C1 segment of cervical spinal cord (tissue), 14 donors: Measurements from ENCODE around the gene EFEMP2.

Experiments used
- DNase-seq, 14 donors: peaks; one replicate each; lab custom pipeline; 2025; lab: John Stamatoyannopoulos, UW

The EFEMP2 gene

DNA sequence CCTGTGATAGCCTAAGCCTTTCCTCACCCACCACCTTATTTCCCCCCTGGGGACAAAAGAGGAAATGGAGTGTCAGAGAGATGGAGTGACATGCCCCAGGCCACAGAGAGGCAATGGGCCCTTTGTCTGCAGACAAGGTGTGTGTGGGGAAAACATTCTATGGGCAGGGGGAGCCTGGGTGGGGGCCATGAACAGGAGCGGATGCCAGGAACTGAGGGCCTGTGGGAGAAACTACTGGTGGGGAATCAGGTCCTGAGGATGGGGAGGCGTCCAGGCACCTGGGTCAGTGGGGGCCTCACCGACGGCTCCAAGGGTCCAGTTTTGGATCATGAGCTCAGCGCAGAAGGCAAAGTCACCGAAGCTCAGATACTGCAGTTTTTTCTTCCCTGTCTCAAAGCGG, 12.6 kb upstream of the EFEMP2 start:
- DNase-seq: no peak

DNA sequence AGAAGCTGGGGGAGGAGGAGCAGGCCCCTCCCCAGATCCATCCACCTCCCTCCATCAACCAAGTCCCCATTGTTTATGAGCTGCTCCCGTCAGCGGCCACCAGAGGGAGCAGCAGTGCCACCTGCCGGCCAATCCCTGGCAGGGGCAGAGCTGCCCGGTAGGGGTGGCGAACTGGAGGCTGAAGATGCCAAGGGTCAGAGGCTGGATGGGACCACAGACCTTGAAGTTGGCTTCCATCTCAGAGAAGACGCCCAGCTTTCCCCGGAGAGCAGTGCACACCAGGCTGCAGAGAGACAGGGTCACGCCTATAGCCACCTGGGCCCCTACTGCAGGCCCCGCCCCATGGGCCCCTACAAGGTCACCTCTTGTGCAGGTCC, 12.1 kb upstream of the EFEMP2 start:
- DNase-seq: peak in 11 of 14 donors; percentile 26 to 83 (median 46)

DNA sequence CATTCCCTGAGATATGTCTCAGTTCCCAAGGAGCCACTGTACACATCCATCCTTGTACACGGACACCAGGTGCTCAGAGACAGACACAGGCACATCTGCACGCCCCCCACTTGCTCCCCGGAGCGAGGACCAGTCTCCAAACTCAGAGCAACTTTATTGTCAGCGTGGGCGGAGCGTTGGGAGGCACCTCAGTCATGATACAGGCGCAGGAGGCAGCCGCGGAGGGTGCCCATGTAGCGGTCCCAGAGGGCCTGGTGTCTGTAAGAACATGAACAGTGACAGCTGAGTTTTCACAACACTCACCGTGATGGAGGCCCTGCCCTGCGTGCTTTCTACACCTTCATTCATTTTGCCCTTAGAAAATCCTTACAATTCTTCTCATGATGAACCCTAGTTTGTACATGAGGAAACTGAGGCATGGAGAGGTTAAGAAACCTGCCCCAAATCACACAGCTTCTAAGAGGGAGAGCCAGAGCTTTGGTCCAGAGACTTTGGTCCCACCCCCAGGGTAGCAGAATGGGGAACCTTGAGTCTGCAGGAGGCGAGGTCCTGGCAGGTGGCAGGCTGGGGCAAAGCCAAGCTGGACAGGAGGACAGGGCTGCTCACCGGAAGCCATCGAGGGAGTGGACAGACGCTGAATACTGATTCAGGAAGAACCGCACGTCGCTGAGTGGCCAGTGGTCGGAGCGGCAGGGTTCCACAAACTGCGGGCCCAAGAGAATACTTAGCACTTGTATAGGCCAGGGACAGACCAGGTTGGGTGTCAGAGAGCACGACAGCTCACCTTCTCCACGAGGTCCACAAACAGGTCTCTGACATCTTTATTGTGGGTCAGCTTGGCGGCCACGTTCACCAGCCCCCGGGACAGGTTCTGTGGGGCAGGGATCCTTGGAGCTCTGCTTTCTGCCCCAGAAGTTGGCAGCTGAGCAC, 11.5 kb upstream of the EFEMP2 start:
- no peak for DNase-seq

DNA sequence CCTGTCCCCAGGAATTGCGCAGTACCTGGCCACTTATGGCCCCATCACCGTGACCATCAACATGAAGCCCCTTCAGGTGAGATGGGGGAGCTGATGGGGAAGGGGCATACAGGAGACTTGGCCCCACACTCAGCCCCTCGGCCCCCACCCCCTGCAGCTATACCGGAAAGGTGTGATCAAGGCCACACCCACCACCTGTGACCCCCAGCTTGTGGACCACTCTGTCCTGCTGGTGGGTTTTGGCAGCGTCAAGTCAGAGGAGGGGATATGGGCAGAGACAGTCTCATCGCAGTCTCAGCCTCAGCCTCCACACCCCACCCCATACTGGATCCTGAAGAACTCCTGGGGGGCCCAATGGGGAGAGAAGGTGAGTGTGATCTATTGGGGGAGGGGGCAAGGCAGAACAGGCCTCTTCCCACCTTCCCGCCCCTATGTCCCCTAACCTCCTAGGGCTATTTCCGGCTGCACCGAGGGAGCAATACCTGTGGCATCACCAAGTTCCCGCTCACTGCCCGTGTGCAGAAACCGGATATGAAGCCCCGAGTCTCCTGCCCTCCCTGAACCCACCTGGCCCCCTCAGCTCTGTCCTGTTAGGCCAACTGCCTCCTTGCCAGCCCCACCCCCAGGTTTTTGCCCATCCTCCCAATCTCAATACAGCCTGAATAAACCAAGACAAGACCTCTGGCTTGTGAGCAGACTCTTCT, 10.6 kb upstream of the EFEMP2 start:
- no peak for DNase-seq

DNA sequence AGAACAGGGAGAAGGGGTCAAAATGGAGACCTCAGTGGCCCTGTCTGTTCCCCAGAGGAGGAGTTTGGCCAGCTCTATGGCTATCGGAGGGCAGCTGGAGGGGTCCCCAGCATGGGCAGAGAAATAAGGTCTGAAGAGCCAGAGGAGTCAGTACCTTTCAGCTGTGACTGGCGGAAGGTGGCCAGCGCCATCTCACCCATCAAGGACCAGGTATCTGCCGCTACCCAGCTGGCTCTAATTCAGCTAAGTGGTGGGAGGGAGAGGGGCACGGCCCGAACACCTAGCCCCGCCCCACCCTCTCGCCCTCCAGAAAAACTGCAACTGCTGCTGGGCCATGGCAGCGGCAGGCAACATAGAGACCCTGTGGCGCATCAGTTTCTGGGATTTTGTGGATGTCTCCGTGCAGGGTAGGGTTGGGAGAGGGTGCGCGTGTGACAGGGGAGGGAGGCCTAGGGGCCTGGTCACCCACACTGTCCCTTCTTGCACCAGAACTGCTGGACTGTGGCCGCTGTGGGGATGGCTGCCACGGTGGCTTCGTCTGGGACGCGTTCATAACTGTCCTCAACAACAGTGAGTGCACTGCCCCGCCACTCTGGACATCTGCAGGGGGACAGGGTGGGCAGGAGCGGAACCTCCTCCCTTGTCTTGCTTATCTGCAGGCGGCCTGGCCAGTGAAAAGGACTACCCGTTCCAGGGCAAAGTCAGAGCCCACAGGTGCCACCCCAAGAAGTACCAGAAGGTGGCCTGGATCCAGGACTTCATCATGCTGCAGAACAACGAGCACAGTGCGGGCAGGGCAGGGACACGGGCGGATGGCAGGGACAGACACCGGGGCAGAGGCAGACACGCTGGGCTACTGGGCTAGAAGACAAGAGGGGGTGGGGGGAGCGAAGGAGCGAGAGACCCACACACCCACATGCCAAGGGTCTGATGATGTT, 9.8 kb upstream of the EFEMP2 start:
- DNase-seq: no peak

DNA sequence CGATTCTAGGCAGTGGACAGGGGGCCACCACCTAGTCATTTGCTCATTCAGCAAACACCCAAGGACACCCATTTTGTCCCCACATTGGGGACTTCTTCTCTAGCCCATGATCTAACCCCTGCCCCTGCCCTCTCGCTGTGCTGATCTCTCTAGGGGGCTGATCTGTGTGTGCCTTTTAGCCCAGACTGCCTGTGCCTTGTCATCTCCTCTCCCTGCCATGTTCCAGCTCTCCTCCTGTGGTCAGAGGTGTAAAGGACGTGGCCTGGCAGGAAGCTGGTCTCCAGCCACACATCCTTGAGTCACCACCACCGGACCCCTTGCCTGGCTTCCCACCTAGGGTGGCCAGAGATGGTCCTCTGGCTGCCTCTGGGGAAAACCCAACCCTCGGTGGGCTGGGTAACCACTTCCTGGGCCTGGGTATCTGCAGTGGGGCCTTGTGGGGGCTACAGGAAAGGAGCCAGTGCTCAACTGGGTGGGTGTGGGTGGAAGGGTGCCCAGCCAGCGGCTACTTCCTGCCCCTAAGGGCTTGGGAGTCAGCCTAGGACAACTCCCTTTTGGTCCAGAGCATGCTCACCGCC, 8.3 kb upstream of the EFEMP2 start:
- no peak for DNase-seq

DNA sequence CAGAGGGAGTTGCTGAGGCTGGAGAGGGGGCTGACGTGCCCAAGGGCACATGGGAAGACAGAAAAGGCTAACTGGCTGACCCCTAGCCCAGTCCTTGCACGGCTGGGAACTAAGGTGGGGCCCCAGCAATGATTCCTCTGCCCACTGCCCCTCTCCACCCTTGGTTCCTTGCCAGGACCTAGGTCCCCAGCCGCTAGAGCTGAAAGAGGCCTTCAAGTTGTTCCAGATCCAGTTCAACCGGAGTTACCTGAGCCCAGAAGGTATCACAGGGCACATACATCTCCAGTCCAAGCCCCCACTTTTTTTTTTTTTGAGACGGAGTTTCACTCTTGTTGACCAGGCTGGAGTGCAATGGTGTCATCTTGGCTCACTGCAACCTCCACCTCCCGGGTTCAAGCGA, 7.4 kb upstream of the EFEMP2 start:
- no peak for DNase-seq

DNA sequence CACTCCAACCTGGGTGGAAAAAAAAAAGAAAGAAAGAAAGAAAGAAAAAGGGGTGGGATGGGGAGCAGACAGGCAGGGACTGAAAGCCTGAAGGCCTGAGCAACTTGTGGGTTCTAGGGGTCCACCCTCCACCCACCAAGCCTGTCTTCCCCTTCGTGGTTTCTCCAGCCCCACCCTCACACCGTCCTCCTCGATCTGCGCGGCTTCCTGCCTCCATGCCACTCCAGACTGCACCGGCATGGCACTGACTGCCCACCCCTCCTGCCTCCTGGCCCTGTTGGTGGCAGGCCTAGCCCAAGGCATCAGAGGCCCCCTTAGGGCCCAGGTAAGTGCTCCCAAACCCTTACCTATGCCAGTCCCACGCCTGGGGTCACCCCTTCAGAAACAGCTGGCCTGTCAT, 7.0 kb upstream of the EFEMP2 start, which contains the start of gene CTSW:
CTSW (plus strand) TSS at position 221 of the 400 bp plus-strand sequence; CDS start at position 239, 18 bp downstream.
- no peak for DNase-seq

DNA sequence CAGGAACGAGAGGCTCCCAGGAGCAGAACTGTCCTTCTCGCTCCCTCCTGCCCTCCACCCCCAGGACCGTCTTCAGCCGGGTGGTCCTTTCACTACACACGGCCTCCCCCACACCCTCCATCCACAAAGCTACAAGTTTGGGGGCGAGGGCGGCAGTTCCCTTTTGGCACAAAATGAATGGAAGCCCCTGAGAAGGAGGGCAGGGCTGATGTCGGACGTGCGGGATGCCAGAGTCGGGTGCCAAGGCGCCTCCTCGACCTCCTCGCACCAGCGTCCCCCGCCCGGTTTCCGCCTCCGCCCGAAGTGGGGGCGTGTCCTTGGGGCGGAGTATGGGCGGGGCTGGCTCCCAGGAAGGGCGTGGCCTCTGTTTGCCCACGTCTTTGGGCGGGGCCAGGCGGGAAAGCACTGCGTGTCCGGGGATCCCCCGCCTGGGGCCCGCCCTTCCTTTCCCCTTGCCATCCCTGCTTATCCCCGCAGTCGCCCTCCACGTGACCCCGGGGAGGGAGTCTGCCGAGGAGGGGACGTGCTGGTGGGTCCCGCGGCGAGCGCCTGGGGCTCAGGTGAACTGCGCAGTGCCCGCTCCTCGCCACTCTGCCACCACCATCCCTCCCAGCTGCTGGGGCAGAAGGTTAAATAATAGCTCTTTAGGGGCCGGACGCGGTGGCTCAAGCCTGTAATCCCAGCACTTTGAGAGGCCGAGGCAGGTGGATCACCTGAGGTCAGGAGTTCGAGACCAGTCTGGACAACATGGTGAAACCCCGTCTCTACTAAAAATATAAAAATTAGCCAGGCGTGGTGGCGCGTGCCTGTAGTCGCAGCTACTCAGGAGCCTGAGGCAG, 937 bp upstream of the EFEMP2 start:
- DNase-seq: peak; percentile 29 to 94 (median 81)

DNA sequence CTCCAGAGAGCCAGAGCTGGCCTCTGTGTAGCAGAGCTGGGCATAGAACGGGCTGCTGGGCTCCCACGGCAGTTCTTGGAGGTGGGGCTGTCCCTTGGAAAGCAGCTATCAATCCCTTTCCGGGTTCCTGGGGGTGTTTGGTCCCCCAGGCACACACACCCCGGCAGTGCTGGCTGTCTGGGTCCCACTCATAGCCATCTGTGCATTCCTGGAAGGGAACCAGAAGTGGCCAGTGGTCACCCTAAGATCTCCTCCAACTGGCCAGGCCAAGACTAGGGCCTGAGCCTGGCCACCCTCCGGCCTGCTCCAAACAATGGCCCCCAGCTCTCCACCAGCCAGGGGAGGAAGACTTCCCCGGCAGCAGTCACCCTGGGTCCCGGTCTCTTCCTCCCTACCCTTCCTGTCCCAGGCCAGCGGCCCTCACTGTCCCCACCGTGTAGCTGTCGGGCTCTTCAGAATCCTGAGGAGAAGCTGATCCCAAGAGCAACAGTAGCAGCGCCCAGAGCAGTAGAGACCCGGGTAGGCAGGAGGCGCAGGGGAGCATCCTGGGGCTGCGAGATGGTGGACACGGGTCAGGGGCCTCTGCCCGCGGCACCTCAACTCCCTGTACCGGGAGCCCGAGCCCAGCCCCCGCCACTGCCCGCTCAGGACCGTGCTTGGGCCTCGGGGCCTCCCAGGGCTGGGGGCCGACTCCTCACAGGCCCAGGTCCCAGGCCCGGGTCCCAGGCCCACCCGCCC, 620 bp downstream of the EFEMP2 start:
- no peak for DNase-seq

DNA sequence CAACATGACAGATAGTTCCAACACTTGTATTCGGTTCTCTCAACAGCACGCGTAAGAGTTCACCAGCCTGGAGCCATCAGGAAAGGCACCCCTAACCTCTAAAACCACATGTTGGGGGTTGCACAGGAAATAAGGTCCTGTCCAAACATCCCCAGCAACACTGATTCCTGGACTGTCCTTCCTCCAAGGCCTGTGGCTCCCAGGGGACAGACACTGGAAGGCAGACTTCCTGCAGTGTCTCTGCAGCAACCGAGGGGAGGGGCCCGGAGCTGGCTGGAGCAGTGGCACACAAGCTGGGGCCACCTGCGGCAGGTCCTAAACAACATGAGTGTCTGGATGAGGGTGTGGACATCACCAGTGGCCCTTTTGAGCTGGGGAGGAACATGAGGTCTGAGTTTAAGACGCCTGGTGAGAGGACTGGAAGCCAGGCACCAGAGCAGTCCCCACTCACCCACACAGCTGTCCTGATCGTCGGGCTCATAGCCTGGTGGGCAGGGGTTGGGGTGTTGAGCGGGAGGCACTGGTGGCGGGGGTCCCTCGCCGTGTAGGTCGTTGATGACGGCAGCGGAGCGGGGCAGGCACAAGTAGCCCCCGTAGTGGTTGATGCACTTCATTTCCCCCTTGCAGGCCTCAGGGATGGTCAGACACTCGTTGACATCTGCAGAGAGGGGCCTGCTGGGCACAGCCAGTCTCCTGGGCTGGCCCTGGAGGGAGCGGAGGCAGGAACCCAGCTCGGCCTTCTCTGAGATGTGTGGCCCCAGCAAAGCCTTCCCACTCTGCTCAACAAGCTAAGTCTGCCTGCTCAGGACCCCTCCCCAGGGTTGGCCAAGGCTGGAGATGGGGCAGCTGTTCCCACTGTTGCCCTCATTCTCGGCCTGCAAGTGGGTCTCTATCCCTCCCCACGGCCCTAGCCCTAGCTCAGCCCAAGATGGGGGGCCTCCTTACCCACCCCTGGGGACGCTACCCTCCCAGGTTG, 1.6 kb downstream of the EFEMP2 start:
- DNase-seq: no peak

DNA sequence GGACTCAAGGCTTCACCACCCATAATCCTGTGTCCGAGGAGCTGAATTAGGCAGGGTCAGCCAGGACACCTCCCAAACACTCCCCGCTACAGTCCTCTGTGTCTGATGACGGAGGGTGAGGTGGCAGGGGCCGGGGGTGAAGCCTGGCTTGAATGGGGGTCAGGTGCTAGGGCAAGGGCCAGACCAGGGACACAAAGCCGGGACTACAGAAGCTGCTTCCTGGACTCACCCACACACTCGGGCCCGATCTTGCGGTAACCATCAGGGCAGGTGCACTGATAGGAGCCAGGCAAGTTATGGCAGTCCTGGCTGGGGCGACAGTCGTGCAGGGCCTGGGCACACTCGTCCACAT, 2.3 kb downstream of the EFEMP2 start:
- DNase-seq: no peak

DNA sequence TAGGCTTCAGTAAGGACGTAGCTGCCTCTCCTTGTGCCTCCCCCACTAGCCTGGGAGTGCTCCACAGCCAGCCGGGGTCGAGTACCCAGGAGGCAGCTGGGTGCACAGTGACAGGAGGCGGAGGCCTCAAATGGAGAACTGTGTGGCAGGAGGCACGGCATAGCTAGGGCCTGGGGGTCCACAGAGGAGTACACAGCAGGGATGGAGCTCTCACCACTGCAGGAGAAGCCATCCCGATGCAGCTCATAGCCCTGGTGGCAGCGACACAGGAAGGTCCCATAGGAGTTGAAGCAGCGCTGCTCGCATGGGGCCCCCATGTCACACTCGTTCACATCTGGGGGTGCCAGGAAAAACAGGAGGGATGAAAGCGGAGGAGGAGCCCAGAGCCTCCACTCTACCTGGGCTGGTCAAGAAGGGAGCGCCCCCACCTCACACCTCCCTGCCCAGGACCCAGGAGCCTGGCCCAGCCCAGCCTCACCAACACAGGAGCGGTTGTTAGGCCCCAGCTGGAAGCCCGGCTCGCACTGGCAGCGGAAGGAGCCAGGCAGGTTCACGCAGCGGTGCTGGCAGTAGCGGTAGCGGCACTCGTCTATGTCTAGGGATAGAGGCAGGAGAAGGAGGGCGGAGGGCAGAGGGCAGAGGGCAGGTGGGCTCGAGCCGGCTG, 2.8 kb downstream of the EFEMP2 start:
- no peak for DNase-seq

DNA sequence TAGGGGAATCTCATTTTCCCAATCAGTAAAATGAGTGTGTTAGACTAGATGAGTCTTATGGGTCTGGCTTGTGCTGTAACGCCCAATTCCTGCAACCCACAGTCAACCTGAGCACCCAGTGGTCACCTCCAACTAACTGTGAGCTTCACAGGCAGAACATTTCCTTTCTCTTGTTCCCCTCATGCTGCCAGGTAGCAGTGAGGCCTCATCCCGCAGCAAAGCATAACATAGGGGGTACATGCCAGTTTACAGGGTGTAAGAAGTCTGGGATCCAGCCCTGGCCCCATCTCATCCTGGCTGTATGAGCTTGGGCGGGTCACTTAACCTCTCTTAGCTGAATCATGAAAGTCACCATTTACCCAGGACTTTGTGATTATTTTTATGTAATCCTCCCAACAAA, 3.7 kb downstream of the EFEMP2 start:
- DNase-seq: no peak

DNA sequence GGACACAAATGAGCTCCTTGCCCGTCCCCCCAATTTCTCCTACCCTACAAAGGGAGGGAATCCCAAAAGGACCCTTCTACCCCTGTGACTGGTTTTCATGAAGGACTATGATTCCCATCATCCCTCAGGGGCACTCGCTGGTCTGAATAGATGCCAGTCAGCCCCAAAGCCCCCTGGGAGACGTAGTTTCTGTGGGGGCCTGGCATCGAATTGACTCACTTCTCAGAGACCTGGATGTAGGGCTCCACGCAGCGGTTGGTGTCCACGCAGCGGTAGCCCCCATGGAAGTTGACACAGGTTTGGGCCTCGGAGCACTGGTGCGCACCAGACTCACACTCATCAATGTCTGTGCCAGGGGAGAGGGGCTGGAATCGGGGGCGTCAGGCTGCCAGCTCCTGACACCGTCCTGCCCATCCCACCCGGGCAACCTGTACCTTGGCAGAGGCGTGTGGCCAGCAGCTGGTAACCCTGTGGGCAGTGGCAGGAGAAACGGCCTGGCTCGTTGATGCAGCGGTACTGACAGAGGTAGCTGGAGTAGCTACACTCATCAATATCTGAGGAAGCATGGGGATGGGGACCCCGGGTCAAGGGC, 4.4 kb downstream of the EFEMP2 start:
- DNase-seq: peak in 3 of 14 donors; percentile 23 to 56 (median 24)

DNA sequence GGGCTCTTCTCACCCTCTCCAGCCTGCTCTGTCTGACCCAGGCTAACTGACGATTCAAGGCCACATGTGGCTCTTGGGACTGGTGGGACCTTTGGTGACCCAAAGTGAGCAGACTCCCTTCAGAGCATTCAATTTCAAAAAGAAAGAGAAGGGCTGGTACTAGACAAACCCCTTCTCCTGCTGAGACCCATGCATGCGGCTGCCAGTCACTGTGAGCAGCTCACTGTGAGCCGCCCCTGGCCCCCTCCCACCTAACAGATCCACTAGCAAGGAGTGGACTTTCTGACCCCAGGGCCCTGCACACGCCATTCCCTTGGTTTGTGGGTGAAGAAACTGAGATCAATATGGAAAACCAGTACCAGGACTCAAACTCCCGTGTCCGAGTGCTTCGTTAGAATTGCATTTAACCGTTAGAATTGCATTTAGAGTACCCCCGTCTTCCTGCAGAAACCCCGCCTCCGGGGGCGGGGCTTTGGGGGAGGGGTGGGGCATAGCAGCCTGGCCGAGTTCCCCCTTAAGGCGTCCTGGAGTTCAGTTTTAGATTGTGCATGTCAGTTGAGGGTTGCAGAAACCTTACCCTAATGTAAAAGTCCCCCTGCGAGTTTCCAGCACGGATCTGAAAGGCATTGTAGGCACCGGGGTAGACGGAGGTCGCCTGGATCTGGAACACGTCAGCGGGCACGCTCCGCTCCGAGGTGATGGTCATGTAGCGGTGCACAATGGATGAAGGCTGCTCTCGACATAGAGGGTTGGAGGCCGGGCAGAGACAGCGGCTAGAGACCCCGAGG, 5.1 kb downstream of the EFEMP2 start:
- no peak for DNase-seq
